Stimulated activated CD8-positive, alpha-beta memory T cell treated with anti-CD3 and anti-CD28 coated beads, Interleukin-12 subunit alpha, Interleukin-12 subunit beta, amount 100 ng/mL, for 24 hours (primary cell): ENCODE data around the gene TMEM109.
A peak's percentile ranks its signal among the peaks of the same experiment; 100 is the strongest.

ENCODE experiments used
- DNase-seq: peaks from one replicate; pipeline ENCODE4 v3.0.0-alpha.2; 2020; ENCODE audit errors: extremely low read depth

Gene TMEM109, protein sequence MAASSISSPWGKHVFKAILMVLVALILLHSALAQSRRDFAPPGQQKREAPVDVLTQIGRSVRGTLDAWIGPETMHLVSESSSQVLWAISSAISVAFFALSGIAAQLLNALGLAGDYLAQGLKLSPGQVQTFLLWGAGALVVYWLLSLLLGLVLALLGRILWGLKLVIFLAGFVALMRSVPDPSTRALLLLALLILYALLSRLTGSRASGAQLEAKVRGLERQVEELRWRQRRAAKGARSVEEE

DNA sequence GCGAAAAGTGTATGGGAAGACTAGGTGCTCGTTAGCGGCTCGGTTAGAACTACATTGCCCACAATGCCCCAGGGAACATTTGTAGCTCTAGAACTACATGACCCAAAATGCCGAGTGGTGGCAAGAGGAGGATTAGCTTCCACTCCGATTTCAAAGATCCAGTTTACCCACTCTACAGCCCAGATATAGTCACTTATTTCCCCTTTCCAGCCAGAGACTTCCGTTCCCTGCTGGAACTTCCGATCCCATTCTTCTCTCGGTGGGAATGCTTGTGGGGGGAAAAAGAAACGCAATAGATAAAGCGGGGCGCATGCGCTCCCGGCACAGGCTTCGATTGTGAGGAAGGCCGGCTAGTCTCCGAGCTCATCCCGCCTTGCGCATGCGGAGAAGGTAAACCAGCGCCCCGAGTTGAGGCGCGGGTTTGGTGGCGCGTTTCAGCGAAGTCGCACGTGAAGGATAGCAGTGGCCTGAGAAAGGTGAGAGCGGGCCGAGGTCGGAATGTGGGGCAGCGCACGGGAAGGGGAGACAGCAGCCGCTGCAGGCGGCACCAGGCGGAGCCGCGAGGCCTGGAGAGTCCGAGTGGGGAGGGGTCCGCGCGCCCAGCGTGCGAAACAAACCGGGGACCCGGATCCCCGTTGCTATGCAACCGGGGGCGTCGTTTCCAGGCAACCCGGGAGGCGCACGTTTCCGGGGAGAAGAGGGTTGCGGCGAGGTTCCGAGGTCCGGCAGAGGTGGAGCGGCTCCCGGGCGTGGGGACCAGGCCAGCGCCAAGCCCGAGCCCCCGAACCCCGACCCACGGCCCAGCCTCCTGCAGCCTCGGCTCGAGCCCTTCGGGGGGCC lies at the start of gene TMEM109:
Gene TMEM109 (plus strand): TSS at position 366 of the 840 bp plus-strand sequence. CDS start 5,536 bp downstream, outside the sequence.
- peak; percentile 76 for DNase-seq

DNA sequence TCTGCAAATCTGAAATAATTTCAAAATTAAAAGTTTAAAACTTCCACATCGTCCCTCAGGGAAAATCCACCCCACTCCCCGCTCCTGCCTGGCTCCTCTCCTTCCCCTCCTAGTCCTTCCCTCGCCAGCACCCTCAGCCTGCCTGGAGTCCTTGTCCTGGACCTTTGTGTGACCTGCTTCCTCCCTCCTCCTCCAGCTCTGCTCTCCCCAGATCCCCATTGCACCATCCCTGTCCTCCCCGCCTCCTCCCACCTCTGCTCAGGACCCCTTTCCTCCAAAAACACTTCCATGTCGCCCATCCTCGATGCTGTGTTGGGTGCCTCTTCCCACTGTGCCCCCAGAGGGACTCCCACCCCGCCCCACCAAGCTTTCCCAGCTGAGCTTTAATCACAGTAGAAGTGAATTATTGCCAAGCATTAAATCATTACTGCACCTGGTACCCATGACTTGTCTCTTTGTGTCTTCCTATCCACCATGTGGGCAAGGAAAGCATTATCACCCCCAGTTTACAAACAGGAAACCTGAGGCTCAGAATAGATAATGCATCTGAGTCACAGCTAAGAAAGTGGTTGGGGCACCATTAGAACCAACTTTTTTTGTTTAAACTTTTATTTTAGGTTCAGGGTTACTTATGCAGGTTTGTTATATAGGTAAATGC lies 49.0 kb upstream of the TMEM109 start:
- DNase-seq, result no peak

DNA sequence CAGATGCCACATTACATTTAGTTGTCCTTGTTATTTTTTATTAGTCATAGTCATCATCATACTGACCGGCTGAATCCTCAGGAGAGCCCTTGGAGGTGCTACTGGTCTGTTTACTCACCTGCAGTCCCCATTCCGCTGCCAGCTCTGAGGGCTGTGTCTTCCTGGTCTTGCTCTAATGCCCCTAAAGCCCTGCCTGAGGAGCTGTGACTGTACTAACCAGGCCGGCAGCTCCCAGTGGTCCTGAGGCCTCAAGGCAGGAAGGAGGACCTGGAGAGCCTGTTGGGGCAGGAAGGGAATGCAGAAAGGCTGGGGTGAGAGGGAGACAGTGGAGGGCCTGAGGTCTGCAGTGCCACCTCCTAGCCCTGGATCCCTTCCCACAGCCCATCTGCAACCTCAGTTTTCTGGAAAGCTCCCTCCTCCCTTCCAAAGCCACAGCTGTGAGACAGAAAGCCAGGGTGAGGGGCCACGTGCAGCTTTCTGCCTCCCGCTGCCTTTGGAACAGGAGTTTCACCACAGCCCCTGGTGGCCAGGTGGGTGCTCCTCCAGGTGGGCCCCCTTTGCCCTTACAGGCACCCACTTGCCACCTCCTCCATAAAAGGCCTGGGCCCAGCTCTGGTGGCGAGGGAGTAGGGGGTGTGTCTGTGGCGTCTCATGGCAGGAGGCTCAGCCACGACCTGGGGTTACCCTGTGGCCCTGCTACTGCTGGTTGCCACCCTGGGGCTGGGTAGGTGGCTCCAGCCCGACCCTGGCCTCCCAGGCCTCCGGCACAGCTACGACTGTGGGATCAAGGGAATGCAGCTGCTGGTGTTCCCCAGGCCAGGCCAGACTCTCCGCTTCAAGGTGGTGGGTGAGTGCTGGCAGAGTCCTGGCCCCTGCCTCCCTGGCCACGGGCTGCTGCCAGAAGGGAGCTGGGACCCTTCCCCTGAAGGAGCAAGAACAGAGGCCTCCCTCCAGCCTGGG lies 46.8 kb upstream of the TMEM109 start, which contains the start of gene ZP1:
Gene ZP1 (plus strand): TSS at position 632 of the 960 bp plus-strand sequence. CDS start 20 bp downstream, at position 652.
- no peak for DNase-seq

DNA sequence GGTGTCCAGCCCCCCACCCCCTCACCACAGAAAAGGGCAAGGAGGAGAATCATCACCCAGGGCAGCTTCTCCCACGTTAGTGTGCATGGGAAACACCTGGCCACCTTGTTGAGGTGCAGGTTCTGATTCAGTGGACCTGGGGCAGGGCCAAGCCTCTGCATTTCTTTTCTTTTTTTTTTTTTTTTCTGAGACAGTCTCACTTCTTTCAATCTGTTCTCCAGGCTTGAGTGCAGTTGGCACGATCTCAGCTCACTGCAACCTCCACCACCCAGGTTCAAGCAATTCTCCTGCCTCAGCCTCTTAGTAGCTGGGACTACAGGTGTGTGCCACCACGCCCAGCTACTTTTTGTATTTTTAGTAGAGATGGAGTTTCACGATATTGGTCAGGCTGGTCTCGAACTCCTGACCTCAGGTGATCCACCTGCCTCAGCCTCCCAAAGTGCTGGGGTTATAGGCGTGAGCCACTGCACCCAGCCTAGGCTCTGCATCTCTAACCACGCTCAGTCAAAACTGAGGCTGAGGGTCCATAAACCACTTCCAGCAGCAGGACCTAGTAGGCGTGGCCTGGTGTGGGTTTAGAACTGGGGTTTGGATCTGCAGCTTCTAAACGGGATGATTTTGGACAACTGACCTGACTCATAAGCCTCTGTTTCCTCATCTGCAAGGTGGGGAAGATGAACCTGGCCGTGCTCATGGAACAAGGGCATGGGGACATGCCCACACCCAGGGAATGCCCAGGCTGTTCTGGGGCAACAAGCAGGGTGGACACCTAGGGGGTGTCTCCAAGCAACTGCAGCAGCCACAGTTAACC lies 45.9 kb upstream of the TMEM109 start:
- DNase-seq, result no peak

DNA sequence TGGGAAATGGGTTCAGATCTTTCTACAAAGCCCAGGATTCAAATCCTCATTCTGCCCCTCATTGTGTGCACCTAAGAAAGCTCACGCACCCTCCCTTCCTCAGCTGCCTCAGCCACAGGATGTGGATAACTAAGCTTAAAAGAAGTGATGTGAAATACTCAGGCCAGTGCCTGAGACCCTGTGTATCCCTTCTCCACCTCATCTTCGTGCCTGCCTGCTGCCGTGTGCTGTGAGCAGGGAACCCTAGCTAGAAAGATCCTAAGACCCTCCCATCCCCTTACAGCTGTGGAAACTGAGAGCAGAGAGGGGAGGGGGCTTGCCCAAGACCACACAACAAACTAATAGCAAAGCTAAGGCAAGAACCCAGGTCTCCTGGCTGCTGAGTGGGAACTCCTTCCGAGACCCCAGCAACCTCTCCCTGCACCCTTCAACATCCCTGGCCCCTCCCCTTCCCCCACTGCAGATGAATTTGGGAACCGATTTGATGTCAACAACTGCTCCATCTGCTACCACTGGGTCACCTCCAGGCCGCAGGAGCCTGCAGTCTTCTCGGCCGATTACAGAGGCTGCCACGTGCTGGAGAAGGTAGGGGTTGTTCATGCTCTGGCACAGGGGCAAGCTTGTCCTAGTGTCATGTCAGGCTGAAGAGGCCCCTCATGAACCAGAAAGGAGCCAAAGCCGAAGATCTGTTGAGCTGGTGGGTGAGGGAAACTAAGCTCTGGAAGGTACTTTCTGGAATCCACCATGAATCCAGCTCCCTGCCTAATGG lies 45.1 kb upstream of the TMEM109 start:
- DNase-seq, result no peak

DNA sequence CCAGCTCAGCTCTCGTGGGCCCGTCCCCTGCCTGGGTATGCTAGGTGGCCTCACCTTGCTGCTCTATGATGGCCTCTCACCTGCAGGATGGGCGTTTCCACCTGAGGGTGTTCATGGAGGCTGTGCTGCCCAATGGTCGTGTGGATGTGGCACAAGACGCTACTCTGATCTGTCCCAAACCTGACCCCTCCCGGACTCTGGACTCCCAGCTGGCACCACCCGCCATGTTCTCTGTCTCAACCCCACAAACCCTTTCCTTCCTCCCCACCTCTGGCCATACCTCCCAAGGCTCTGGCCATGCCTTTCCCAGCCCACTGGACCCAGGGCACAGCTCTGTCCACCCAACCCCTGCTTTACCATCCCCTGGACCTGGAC lies 44.5 kb upstream of the TMEM109 start:
- no peak for DNase-seq

DNA sequence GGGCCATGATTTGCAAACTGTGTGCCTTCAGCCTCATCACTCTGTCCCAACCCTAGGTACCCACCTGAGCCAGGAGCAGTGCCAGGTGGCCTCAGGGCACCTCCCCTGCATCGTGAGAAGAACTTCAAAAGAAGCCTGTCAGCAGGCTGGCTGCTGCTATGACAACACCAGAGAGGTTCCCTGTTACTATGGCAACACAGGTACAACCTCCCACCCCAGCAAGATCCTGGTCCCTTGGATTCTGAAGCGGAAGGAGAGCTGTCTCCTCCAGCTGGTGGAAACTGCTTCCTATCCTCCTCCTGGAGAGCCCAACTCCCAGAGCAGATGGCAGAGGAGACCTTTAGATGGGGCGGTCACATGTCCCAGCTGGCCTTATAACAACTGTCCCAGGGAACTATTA lies 43.7 kb upstream of the TMEM109 start:
- DNase-seq, result no peak

DNA sequence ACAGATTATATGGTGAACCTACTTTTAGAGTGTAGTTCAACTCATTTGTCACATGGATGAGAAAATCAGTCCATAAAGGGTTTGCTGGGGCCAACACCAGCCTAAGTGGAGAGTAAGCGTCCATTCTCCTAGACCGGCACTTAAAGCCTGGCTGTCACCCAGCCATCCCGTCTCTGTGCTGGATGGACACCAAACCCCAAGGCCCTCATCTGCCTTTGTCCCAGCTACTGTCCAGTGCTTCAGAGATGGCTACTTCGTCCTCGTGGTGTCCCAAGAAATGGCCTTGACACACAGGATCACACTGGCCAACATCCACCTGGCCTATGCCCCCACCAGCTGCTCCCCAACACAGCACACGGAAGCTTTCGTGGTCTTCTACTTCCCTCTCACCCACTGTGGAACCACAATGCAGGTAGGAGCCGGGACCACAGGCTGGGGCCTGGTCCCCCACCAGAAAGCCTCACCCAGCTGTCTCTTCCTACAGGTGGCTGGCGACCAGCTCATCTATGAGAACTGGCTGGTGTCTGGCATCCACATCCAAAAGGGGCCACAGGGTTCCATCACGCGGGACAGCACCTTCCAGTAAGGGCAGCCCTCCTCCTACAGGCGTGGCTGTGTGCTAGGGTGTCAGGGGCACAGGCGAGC lies 43.1 kb upstream of the TMEM109 start:
- no peak for DNase-seq

DNA sequence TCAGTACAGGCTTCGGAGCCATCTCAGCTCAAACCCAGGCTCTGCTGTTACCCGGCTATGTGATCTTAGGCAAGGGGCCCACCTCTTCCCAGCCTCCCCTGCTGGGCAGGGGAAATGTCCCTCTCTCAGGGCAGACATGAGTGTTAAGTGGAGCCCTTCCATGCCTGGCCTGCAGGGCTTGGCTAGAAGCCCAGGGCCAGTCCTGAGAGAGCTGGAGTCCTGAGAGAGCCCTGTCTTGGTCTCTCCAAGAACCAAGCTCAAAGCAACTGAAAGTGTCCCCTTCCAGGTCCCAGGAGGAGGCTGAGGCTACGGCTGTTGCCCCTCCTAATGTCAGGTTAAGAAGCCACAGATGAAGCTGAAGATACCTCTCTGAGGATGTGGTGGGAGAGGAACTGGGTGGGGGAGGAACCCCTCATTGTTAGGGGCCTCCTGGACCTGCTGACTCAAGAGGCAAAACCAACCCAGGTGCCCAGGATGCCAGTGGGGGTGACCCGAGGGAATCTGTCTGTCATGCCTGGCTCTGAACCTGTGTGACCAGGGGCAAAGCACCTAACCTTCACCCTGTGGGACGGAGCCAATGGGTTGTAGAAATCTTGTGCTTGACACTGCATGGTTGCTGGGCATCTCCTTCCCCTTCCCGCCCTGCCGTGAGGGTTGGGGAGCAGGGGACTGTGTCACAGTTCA lies 42.4 kb upstream of the TMEM109 start:
- no peak for DNase-seq

DNA sequence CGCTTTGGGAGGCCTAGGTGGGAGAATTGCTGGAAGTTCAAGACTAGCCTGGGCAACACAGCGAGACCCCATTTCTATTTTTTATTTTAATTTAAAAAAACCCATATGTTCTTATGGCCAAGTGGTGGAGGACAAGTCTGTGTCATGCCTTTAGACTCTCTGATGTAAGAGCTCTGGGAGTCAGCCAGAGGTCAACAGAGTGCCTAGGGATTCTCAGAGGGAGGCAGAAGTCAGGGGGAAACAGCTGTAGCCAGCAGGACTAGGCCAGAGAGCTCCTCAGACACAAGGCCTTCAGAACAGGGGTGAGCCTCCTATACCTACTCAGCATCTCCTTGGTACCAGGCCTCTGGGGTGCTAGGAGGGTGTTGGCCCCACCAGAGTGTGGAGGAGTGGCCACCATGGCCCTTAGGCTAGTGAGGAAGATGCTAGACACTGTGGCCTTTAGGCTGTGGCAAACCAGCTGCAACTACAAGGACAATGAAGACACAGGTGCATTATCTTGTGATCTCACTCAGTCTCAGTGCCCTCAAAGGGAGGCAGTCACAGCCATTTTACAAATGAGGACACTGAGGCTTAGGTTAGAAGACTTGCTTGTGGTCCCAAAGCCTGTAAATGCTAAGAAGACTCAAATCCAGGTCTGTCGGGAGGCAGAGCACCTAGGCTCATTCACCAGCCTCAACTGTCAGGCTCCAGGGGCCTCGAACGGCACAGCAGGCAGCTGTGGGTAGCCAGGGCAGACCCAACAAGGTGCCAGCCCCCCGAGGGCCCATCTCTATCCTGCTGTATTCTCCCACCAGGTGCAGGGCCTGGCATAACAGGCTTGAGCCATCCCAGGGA lies 41.6 kb upstream of the TMEM109 start:
- DNase-seq, result no peak

DNA sequence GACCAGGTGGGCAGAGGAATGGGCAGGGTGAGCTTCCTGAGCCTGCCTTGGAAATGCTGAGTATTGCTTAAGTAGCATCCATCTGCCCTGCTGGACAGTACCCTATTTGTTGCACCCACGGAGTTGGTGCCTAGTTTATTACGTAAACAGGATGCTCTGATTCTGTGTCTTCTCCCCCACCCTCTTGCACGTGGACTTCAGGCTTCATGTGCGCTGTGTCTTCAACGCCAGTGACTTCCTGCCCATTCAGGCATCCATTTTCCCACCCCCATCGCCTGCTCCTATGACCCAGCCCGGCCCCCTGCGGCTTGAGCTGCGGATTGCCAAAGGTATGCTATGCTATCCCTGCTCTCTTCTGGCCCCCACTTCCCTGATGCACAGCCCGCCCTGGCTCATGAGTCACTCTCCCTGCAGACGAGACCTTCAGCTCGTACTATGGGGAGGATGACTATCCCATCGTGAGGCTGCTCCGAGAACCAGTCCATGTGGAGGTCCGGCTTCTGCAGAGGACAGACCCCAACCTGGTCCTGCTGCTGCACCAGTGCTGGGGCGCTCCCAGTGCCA lies 40.9 kb upstream of the TMEM109 start:
- DNase-seq, result no peak

DNA sequence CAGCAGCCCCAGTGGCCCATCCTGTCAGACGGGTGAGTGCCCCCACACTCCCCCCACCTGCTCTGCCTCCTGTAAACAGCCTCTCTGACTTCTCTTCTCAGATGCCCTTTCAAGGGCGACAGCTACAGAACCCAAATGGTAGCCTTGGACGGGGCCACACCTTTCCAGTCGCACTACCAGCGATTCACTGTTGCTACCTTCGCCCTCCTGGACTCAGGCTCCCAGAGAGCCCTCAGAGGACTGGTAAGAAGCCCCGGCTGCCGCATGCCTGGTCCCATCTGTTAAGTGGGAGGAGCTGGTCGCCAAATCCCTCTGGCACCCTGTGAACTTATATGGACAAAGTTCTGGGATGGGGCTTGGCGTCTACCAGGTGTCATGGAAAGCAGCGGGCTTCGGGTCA lies 40.4 kb upstream of the TMEM109 start:
- no peak for DNase-seq

DNA sequence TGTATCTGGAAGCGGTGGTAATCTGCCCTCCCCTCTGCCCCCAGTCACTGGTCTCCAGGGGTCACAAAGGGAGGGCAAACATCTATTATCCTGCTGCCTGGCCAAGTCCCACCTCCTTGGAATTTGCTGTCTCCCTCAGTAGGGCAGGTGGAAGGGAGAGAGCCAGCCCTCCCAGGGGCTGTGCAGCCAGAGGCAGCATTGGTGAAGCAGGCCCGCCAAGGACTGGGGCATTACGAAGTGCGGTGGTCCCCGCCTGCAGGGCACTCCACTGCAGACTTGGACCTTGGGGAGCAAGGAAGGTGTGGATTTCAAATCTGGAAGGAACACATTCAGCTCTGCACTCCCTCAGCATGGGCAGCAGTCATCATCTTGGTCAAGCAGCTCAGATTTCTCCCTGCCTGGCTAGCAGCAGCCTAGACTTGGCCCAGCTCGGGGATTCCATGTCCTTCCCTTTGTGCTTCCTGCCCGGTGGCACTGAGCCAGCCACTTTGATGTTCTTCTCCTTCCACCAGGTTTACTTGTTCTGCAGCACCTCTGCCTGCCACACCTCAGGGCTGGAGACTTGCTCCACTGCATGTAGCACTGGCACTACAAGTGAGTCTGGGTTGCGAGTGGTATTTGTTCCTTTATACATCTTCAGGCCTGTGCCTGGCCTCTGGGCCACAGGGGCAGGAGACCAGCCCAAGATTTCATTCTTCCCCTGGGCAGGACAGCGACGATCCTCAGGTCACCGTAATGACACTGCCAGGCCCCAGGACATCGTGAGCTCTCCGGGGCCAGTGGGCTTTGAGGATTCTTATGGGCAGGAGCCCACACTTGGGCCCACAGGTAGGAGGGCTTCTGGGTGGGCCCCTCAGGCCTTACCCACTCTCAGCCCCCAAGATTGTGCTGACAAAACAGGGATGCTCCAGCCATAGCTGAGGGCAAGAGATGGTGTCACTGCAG lies 39.3 kb upstream of the TMEM109 start:
- no peak for DNase-seq

DNA sequence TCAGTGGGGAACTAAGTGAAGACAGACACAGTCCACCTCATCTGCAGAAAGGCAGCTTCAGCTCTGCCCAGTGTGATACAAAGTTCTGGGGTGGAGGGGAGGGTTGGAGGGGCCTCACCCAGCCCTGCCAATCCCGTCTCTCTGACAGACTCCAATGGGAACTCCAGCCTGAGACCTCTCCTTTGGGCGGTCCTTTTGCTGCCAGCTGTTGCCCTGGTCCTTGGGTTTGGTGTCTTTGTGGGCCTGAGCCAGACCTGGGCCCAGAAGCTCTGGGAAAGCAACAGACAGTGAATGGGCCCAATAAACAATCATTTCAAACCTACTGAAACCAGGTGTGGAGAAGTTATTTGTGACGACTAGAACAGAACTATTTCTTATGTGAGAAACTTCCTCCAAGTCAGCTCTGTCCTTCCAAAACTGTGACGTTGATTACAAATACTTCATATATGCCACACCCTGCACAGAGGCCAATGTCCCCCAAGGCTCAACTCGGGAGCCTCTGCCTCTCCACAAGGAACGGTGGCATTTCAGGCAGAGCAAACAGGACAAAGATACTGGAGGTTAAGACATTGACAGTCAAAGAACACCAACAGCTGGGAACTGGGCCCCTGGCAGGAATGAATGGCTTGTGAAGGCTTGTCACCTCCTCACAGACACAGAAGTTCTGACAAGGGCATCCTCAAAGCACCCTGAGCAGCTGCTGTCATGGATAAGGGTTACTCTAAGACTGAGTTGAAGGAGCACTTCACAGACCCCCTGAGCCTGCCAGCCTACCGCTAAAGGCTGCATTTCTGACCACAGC lies 38.4 kb upstream of the TMEM109 start:
- no peak for DNase-seq

DNA sequence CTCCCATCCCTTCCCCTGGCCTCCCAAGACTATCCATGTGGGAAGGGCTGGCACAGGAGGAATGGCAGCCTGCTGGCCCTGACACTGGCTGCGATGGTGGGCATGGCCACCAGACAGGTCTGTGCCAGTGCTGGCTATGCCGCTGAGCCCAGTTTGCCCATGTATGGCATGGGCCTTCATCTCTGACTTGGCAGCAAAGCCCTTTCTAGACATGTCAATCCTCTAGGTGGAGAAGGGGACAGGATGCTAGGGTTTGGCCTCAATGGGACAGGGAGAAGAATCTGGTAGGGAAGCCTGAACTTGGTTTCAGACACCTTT lies 37.8 kb upstream of the TMEM109 start:
- DNase-seq, result no peak
